ENCODE results near the gene ANKRD22. TPM values are rescaled to one million over a fixed set of nuclear protein-coding genes. Genes with fewer than 3 reads are reported as not detected.
"Not testable (repeated sequence)": the region's sequence is repeated elsewhere in the genome, so short reads cannot be mapped to it uniquely, and the experiment has no call there.

Gene ANKRD22
- total and polyA plus RNA-seq, 7 donors = 2.4 to 26.9 (median 9.7) TPM; not detected in 4

DNA sequence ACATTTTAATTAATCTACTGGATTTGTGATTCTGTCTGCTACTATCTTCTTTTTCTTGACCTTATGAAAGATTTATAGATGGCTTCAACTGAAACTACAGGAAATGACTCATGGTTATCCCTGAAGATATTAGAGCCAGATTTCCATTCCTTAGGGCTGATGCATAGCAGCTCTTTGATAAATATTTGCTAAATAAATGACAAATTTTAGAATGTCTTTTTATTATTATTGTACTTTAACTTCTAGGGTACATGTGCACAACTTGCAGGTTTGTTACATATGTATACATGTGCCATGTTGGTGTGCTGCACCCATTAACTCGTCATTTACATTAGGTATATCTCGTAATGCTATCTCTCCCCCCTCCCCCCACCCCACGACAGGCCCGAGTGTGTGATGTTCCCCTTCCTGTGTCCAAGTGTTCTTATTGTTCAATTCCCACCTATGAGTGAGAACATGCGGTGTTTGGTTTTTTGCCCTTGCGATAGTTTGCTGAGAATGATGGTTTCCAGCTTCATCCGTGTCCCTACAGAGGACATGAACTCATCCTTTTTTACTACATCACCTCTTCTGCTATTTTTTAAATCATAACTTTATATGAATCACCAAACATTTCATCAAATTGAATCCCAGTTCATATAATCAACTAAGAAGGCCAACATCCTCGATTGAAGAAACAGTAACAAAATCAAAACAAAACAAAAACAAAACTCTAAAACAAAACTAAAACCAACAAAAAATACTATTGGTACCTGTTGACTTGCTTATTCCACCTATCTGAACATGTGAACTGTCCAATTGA is 31.2 kb upstream of the ANKRD22 start:
- 40 to 57% methylated on average over 8 of the region's 8 CpGs for WGBS, 2 donors
- not testable (repeated sequence) for DNase-seq, H3K27me3 ChIP-seq, H3K4me3 ChIP-seq, H3K9me3 ChIP-seq, H3K36me3 ChIP-seq
- peak overlapping the region; percentile 77 to 92 (median 86) for H3K27ac ChIP-seq
- peak in 3 of 4 donors; percentile 8 to 44 (median 34) for TF ChIP-seq POLR2AphosphoS5 (IDR thresholded peaks at IDR 0.05)
- peaks cover 0 to 16% (median 7%) of the 10 kb centered on the region in 4 donors for H3K4me1 ChIP-seq
- intact Hi-C loops (cut with DNase I) = loop anchor here (5.0 kb wide), 2 partner anchors 44 to 46 kb away; no protein-coding TSS in a partner anchor

DNA sequence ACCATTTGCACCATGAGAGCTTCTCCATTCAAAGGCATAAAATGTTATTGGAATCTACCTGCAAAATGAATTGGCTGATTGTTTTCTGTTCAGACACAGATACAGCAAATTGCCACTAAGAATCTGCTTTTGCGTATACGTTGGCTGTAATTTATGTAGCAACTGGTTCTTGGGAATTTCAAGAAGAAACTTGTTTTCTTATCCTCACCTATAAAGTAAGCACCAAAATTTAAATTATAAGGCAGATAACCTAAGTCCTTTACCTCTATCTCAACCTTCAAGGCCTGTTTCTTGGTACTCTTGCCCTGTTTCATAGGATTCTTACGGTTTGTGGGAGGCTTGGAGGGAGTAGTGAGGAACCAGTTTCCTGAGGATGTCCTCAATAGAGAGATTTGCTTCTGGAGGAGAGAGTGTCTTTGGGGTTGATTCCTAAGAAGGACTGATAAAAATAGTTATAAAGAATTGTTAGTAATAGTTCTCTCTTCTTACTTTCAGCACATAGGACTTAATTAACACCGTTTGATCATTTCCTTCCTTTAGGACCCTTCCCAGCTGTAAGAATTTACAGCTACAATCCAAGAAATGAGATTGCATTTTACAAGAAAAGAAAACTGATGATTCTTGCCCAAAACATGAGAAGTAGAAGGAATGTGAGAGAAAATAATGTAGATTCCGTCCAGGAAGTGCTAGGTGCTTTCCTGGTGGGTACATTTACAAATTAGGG is 30.4 kb upstream of the ANKRD22 start:
- H3K27ac ChIP-seq = peak overlapping the region; percentile 77 to 92 (median 86)
- WGBS, 2 donors = 12 to 39% methylated on average over 5 of the region's 5 CpGs
- TF ChIP-seq POLR2A (IDR thresholded peaks at IDR 0.05) (no peak), EP300 (IDR thresholded peaks at IDR 0.05) (no peak), CTCF (IDR thresholded peaks at IDR 0.05) (no peak), POLR2AphosphoS5 (IDR thresholded peaks at IDR 0.05) (no peak)
- intact Hi-C loops (cut with DNase I) = loop anchor here (5.0 kb wide), 2 partner anchors 45 kb away; no protein-coding TSS in a partner anchor
- DNase-seq = no peak
- H3K9me3 ChIP-seq = no peaks in the 10 kb centered on the region
- H3K4me1 ChIP-seq = peaks cover 0 to 16% (median 7%) of the 10 kb centered on the region in 4 donors
- H3K27me3 ChIP-seq = no peaks in the 10 kb centered on the region
- peak overlapping the region in 3 of 4 donors; percentile 7 to 78 (median 75) for H3K4me3 ChIP-seq
- no peaks in the 10 kb centered on the region for H3K36me3 ChIP-seq

GRCh38 chr10:88881320-88881719 is 29.7 kb upstream of the ANKRD22 start:
- no peaks in the 10 kb centered on the region for H3K36me3 ChIP-seq
- TF ChIP-seq POLR2AphosphoS5 (IDR thresholded peaks at IDR 0.05) (peak in 1 of 4 donors; percentile 22), CTCF (IDR thresholded peaks at IDR 0.05) (no peak)
- no peaks in the 10 kb centered on the region for H3K27me3 ChIP-seq
- no peaks in the 10 kb centered on the region for H3K9me3 ChIP-seq
- 4 to 19% methylated on average over 6 of the region's 6 CpGs for WGBS, 2 donors
- peak overlapping the region; percentile 77 to 92 (median 86) for H3K27ac ChIP-seq
- intact Hi-C loops (cut with DNase I) = loop anchor here (5.0 kb wide), 2 partner anchors 44 to 46 kb away; no protein-coding TSS in a partner anchor
- H3K4me3 ChIP-seq = peak overlapping the region; percentile 56 to 78 (median 70)
- DNase-seq = no peak
- H3K4me1 ChIP-seq = peaks cover 0 to 16% (median 7%) of the 10 kb centered on the region in 4 donors

DNA sequence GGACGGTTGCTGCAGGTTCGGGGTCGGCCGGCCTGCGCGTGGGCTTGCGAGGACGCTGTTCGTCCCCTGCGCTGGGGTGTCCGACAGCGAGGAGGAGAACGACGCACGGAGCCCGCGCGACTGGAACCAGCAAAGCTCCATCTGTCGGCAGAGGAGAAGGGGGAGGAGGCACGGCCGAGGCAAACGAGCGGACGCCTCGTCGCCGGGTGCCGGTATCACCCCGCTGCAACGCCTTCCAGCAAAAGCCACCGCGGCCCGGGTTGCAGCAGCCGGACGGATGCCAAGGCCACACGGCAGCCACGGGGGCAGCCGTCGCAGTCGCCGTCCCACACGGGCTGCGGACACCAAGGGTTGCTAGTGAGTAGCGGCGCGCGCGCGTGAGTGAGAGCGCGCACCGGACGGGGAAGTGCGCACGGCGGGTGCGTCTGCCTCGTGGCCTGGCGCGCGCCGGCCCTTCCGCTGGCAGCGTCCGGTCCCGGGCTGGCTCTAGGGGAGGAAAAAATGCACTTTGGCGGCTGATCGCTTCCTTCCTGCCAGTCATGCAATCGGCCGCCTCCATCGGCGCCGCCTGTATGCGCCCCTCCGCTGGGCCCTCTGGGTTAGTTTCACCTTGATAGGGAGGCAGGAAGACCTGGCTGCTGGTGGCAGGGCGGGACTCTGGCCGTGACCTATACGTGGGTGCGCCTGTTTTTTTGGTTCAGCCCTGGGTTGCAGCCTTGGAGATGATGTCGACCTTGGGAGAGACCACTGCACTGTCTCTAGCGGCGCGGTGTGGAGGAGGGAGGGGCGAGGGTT is 28.8 kb upstream of the ANKRD22 start:
- no peaks in the 10 kb centered on the region for H3K36me3 ChIP-seq
- H3K27me3 ChIP-seq = no peaks in the 10 kb centered on the region
- H3K27ac ChIP-seq = peak overlapping the region; percentile 77 to 92 (median 86)
- peaks cover 0 to 16% (median 7%) of the 10 kb centered on the region in 4 donors for H3K4me1 ChIP-seq
- intact Hi-C loops (cut with DNase I) = loop anchor here (5.0 kb wide), 2 partner anchors 43 to 47 kb away; no protein-coding TSS in a partner anchor
- peak; percentile 59 to 85 (median 84) for TF ChIP-seq POLR2AphosphoS5 (IDR thresholded peaks at IDR 0.05)
- TF ChIP-seq POLR2A (IDR thresholded peaks at IDR 0.05) = peak; percentile 27 to 66
- peak in 1 of 4 donors; percentile 26 for TF ChIP-seq EP300 (IDR thresholded peaks at IDR 0.05)
- peak in 1 of 4 experiments; percentile 9 for TF ChIP-seq CTCF (IDR thresholded peaks at IDR 0.05)
- DNase-seq = peak; percentile 89
- H3K4me3 ChIP-seq = peak overlapping the region; percentile 56 to 78 (median 70)
- H3K9me3 ChIP-seq = no peaks in the 10 kb centered on the region
- 0% methylated on average over 84 of the region's 84 CpGs for WGBS, 2 donors

All from sigmoid colon (tissue), 7 donors.